Thyroid gland (tissue), 4 donors: ENCODE data around the gene LTBP3.

Experiments
- CTCF ChIP-seq, 6 experiments: fragments of 200-600 bp in 3 of 6; fragments of 450-650 bp in 3 of 6; sonication (generic) in 3 of 6; IDR thresholded peaks; one replicate each; pipeline ENCODE4 v1.5.1; 2016 to 2019; ENCODE audit warnings: antibody characterized with exemption in 6 of 6, mild to moderate bottlenecking in 2 of 6, inconsistent platforms in 1 of 6, moderate library complexity in 1 of 6
- POLR2A ChIP-seq, 2 donors: fragments of 450-650 bp; IDR thresholded peaks; one replicate each; pipeline ENCODE4 v1.6.1; 2017; ENCODE audit warnings: antibody characterized with exemption in 2 of 2, mild to moderate bottlenecking in 2 of 2, moderate library complexity in 1 of 2

GRCh38 chr11:65491163-65491465 lies 67.0 kb downstream of the LTBP3 start:
- no peak for TF ChIP-seq CTCF (IDR thresholded peaks at IDR 0.05)
- no peak for TF ChIP-seq POLR2A (IDR thresholded peaks at IDR 0.05)
